OCI-LY7 (cell line): Measurements from ENCODE around the gene EXOSC10. TPM values are rescaled to one million over a fixed set of nuclear protein-coding genes. Genes with fewer than 3 reads are reported as not detected.
"Not testable (repeated sequence)": the region's sequence is repeated elsewhere in the genome, so short reads cannot be mapped to it uniquely, and the experiment has no call there.

Experiments used
- BruUV-seq: library from RNA; stranded (reverse); fragments of 400-500 nt; replicated peaks from 2 replicates; lab custom pipeline; 2021; lab: Mats Ljungman, UMichigan
- CTCF ChIA-PET: fragments of 300-600 bp; sonication (Branson Sonifier 250); formaldehyde crosslinking; loops from one replicate; lab custom pipeline; 2022; ENCODE audit warnings: antibody characterized with exemption; ENCODE audit not compliant: unreplicated experiment; lab: Charles Lee
- POLR2A ChIA-PET: fragments of 300-600 bp; sonication (Branson Sonifier 250); formaldehyde crosslinking; loops from one replicate; lab custom pipeline; 2022; ENCODE audit warnings: antibody characterized with exemption; lab: Charles Lee
- DNase-seq: peaks from one replicate; pipeline ENCODE4 v3.0.0-alpha.2; 2015; ENCODE audit warnings: low spot score
- H2AFZ ChIP-seq: fragments of 200-600 bp; sonication (generic), shearing (Covaris generic); 2 replicates; pipeline ENCODE4 v1.6.1; 2014; ENCODE audit warnings: mild to moderate bottlenecking, antibody characterized with exemption, low read length, moderate library complexity
- H3K27ac ChIP-seq: fragments of 200-600 bp; sonication (generic); 2 replicates; pipeline ENCODE4 v1.5.1; 2014; ENCODE audit warnings: mixed run types, low read depth, mild to moderate bottlenecking, moderate library complexity, low read length, inconsistent platforms; ENCODE audit not compliant: poor library complexity, severe bottlenecking
- H3K36me3 ChIP-seq: fragments of 200-600 bp; sonication (generic); 2 replicates; pipeline ENCODE4 v1.6.1; 2014; ENCODE audit warnings: mild to moderate bottlenecking, antibody characterized with exemption, low read length, moderate library complexity, mixed read lengths; ENCODE audit not compliant: insufficient read depth
- H3K4me1 ChIP-seq: fragments of 200-600 bp; sonication (generic); 2 replicates; pipeline ENCODE4 v1.5.1; 2014; ENCODE audit warnings: mild to moderate bottlenecking, low read length; ENCODE audit not compliant: insufficient read depth, poor library complexity, severe bottlenecking
- H3K4me2 ChIP-seq: fragments of 200-600 bp; sonication (generic); 2 replicates; pipeline ENCODE4 v1.6.1; 2014; ENCODE audit warnings: mild to moderate bottlenecking, low read length
- H3K4me3 ChIP-seq: fragments of 200-600 bp; sonication (generic); 2 replicates; pipeline ENCODE4 v1.5.1; 2014; ENCODE audit warnings: mild to moderate bottlenecking, low read depth, low read length; ENCODE audit not compliant: poor library complexity, severe bottlenecking
- H3K79me2 ChIP-seq: fragments of 200-600 bp; sonication (generic); 2 replicates; pipeline ENCODE4 v1.6.1; 2016; ENCODE audit warnings: low read depth, mild to moderate bottlenecking, low read length, moderate library complexity, mixed read lengths; ENCODE audit not compliant: insufficient read depth
- H3K9me2 ChIP-seq: fragments of 200-600 bp; sonication (generic); 2 replicates; pipeline ENCODE4 v1.6.1; 2016; ENCODE audit warnings: mild to moderate bottlenecking, low read length, mixed read lengths; ENCODE audit not compliant: insufficient read depth
- H3K9me3 ChIP-seq: fragments of 200-600 bp; sonication (generic); 2 replicates; pipeline ENCODE4 v1.6.1; 2014; ENCODE audit warnings: mild to moderate bottlenecking, mixed run types, low read length, mixed read lengths
- H4K20me1 ChIP-seq: fragments of 200-600 bp; sonication (generic); 2 replicates; pipeline ENCODE4 v1.6.1; 2014; ENCODE audit warnings: mild to moderate bottlenecking, antibody characterized with exemption, low read length, moderate library complexity, mixed read lengths; ENCODE audit not compliant: insufficient read depth
- EZH2phosphoT487 ChIP-seq: fragments of 200-600 bp; sonication (generic); IDR thresholded peaks from 2 replicates; pipeline ENCODE4 v1.6.1; 2018; ENCODE audit warnings: low read depth, borderline replicate concordance, mild to moderate bottlenecking, mixed run types, antibody characterized with exemption, low read length, moderate library complexity, mixed read lengths
- intact Hi-C: fragments of 100-400 bp; cut with micrococcal nuclease; formaldehyde crosslinking; loops from one replicate; pipeline ENCODE4 v1.10.0; 2022; ENCODE audit not compliant: unreplicated experiment
- total RNA-seq, 2 experiments: library from RNA; depleted of rRNA in 1 of 2; stranded (reverse); fragments of >200 nt in 1 of 2; shearing (Covaris generic) in 1 of 2; gene quantifications; 2 replicates each; pipeline ENCODE4 v1.2.3, GENCODE V29; 2014 to 2022
- TF ChIP-seq, protein P1 (sequence below): fragments of 200-600 bp; sonication (generic); conservative IDR thresholded peaks from 2 replicates; pipeline ENCODE4 v1.5.1; 2014; ENCODE audit warnings: mild to moderate bottlenecking, antibody characterized with exemption, low read length, moderate library complexity, mixed read lengths

The EXOSC10 gene
- total RNA-seq, 2 experiments from 2014 or later = 75.1 to 91.9 TPM

DNA sequence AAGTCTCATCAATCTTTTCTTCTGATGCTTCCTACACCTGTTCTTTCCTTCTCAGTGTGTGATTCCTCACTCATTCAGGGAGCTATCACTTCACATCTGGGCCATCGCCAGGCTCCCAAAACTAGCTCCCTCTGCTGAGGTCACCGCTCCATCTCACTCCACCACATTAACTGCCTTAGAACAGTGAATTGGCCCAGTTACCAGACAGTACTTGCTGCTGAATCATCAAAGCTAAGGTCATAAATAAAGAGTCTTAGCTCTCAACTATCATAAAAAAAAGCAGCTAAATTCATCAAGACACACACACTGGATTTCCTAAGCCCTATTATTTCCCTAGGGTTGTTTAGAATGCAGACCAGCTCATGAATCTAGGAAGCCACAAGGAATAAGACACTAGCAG is 21.0 kb downstream of the EXOSC10 start:
- no peaks in the 10 kb centered on the region for H3K9me2 ChIP-seq
- POLR2A ChIA-PET = interaction anchor here (0.8 to 1.0 kb wide), 2 partner anchors 20 to 39 kb away, joined by 3 read pairs; no protein-coding TSS in a partner anchor
- peaks cover 90% of the 10 kb centered on the region for H3K36me3 ChIP-seq
- H4K20me1 ChIP-seq = no peaks in the 10 kb centered on the region
- CTCF ChIA-PET = no interaction called here
- no peak overlapping the region for H3K4me3 ChIP-seq
- no TSS peak for BruUV-seq
- H3K79me2 ChIP-seq = no peaks in the 10 kb centered on the region
- no peaks in the 10 kb centered on the region for H3K9me3 ChIP-seq
- H3K4me1 ChIP-seq = no peaks in the 10 kb centered on the region
- H2AFZ ChIP-seq = no peak overlapping the region
- TF ChIP-seq, protein P1, sequence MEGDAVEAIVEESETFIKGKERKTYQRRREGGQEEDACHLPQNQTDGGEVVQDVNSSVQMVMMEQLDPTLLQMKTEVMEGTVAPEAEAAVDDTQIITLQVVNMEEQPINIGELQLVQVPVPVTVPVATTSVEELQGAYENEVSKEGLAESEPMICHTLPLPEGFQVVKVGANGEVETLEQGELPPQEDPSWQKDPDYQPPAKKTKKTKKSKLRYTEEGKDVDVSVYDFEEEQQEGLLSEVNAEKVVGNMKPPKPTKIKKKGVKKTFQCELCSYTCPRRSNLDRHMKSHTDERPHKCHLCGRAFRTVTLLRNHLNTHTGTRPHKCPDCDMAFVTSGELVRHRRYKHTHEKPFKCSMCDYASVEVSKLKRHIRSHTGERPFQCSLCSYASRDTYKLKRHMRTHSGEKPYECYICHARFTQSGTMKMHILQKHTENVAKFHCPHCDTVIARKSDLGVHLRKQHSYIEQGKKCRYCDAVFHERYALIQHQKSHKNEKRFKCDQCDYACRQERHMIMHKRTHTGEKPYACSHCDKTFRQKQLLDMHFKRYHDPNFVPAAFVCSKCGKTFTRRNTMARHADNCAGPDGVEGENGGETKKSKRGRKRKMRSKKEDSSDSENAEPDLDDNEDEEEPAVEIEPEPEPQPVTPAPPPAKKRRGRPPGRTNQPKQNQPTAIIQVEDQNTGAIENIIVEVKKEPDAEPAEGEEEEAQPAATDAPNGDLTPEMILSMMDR = no peak
- TF ChIP-seq EZH2phosphoT487 = no peak
- no peak for DNase-seq
- intact Hi-C loops = no loop called here
- H3K27ac ChIP-seq = no peak overlapping the region
- no peak overlapping the region for H3K4me2 ChIP-seq

DNA sequence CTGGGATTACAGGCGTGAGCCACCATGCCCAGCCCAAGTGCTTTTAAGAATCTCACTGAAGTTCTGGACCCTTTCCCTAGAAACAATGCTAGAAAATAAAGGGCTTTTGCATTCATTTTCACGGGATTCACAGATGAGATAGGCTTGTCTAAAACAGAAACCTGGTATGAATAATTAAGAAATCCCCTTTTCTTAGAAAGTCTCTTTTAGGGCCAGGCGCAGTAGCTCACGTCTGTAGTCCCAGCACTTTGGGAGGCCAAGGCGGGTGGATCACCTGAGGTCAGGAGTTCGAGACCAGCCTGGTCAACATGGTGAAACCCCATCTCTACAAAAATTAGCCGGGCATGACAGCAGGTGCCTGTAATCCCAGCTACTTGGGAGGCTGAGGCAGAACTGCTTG is 26.3 kb downstream of the EXOSC10 start:
- BruUV-seq, H2AFZ ChIP-seq, POLR2A ChIA-PET, H3K4me2 ChIP-seq, DNase-seq, H3K4me3 ChIP-seq, H4K20me1 ChIP-seq, H3K79me2 ChIP-seq, H3K9me2 ChIP-seq, H3K9me3 ChIP-seq, intact Hi-C loops: not testable (repeated sequence)
- CTCF ChIA-PET = interaction anchor here (1.9 kb wide), 1 partner anchor 36 kb away, joined by 4 read pairs; no protein-coding TSS in a partner anchor
- Histone ChIP-seq H3K27ac (peak overlapping the region; percentile 27), H3K4me1 (peaks cover 19% of the 10 kb centered on the region), H3K36me3 (peaks cover 95% of the 10 kb centered on the region)

DNA sequence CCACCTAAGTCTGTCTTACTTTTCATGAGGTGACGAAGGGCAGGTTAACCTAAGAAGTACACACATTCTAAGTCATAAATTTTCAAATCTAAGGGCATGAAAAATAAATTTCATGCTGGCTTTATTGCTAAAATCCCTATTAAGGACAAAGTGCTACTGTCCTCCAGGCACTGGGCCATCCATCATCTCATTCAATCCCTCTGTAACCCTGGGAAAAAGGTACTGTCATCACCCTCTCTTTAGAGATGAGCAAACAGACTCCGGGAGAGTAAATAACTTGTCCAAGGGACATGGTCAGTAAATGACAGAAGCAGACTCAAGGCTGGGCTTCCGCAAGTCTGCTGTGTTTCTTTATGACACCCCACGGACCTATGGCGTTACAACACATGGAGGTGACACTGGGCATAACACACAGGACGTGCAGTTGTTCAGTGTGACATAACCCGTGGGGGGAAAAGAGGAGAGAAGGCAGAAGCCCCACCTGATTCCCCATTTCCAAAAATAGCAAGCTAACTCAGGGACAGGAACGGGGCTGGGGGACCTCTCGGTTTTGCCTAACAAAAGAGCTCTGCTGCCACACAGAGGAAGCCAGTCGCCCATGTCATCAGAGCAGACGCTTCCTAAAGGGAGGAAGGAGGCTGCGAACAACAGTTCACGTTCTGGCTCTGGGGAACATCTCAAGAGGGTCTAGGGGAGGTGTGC is 27.3 kb downstream of the EXOSC10 start:
- ChIA-PET CTCF (interaction anchor here (1.9 kb wide), 1 partner anchor 35 kb away, joined by 4 read pairs; no protein-coding TSS in a partner anchor), POLR2A (no interaction called here)
- DNase-seq = peak; percentile 71
- no peaks in the 10 kb centered on the region for H4K20me1 ChIP-seq
- no TSS peak for BruUV-seq
- peak overlapping the region; percentile 57 for H3K4me2 ChIP-seq
- no peaks in the 10 kb centered on the region for H3K79me2 ChIP-seq
- intact Hi-C loops = loop anchor here (1.0 kb wide), 1 partner anchor 35 kb away; no protein-coding TSS in a partner anchor
- no peak overlapping the region for H2AFZ ChIP-seq
- no peaks in the 10 kb centered on the region for H3K9me3 ChIP-seq
- H3K36me3 ChIP-seq = peaks cover 98% of the 10 kb centered on the region
- H3K4me1 ChIP-seq = peaks cover 19% of the 10 kb centered on the region
- H3K4me3 ChIP-seq = no peak overlapping the region
- H3K27ac ChIP-seq = peak overlapping the region; percentile 54
- no peaks in the 10 kb centered on the region for H3K9me2 ChIP-seq
- TF ChIP-seq, protein P1 = peak; percentile 65
- no peak for TF ChIP-seq EZH2phosphoT487
